ENCODE results near the gene KLHL3. TPM values are rescaled to one million over a fixed set of nuclear protein-coding genes. Genes with fewer than 3 reads are reported as not detected.

The KLHL3 gene
- total and polyA plus RNA-seq, 11 donors = 8.3 to 77.6 (median 26.1) TPM

DNA sequence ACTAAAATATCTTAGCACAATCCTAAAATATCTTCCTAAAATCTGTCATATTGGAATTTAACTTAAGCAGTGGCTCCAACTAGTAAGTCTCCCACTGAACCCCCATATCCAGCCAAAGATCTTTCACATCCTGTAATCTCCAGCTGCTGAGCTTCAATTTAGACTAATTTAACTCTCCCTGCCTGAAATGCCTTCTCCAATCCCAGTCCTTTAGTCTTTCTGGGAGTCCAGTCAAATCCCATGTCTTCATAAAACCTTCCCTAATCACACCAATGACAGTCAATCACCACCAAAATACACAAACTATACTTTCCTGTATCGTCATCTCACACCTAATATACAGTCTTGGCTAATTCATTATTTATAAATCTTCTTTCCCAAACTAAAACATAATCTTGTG is 607 bp upstream of the KLHL3 start:
- TF ChIP-seq, protein P1, sequence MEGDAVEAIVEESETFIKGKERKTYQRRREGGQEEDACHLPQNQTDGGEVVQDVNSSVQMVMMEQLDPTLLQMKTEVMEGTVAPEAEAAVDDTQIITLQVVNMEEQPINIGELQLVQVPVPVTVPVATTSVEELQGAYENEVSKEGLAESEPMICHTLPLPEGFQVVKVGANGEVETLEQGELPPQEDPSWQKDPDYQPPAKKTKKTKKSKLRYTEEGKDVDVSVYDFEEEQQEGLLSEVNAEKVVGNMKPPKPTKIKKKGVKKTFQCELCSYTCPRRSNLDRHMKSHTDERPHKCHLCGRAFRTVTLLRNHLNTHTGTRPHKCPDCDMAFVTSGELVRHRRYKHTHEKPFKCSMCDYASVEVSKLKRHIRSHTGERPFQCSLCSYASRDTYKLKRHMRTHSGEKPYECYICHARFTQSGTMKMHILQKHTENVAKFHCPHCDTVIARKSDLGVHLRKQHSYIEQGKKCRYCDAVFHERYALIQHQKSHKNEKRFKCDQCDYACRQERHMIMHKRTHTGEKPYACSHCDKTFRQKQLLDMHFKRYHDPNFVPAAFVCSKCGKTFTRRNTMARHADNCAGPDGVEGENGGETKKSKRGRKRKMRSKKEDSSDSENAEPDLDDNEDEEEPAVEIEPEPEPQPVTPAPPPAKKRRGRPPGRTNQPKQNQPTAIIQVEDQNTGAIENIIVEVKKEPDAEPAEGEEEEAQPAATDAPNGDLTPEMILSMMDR (IDR thresholded peaks at IDR 0.05) = no peak
- no peak for TF ChIP-seq POLR2A (IDR thresholded peaks at IDR 0.05)
- peaks cover 5 to 71% (median 42%) of the 10 kb centered on the region in 12 donors for H3K4me1 ChIP-seq
- ATAC-seq = no peak
- H3K27me3 ChIP-seq = no peaks in the 10 kb centered on the region
- no peaks in the 10 kb centered on the region for H3K36me3 ChIP-seq
- no peak for DNase-seq
- WGBS, 4 donors = 71 to 85% (median 83%) methylated on average over 1 of the region's 1 CpG
- peaks cover 0 to 5% (median 0%) of the 10 kb centered on the region in 12 donors for H3K9me3 ChIP-seq
- H3K27ac ChIP-seq = peak overlapping the region; percentile 53 to 90 (median 72)
- peak overlapping the region in 4 of 12 donors; percentile 56 to 66 (median 62) for H3K4me3 ChIP-seq
- intact Hi-C loops (cut with DNase I) = loop anchor here in 2 of 10 donors (5.0 kb wide), 1 partner anchor 39 kb away; no protein-coding TSS in a partner anchor

DNA sequence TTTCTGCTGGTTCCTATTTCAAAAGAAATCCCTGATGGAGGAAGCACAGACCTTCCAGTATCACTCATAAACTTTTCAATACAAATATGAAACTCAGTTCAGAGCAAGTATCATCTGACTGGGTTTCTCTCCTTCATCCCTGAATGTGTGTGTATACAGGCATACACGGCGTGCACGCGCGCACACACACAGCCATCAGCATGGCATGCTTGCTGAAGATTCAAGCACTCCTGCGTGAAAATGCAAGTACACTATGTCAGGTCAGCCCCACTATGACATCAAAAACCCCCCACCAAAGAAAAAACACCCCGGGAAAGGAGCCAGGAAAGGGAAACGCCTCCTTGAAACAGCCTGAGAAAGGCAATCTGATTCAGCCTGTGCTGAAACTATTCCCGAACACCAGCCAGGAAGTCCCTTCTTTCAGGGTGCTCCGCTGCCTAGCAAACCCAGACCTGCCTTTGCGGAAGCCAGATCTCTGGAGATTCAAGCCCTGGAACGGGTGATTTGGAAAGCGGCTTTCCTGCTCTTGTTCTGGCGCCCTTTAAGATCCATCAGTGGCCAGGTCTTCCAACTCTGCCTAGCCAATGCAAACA is 831 bp downstream of the KLHL3 start:
- no peak for TF ChIP-seq POLR2A (IDR thresholded peaks at IDR 0.05)
- TF ChIP-seq, protein P1 (IDR thresholded peaks at IDR 0.05) = no peak
- intact Hi-C loops (cut with DNase I) = loop anchor here in 5 of 10 donors (2.0 to 5.0 kb wide), 2 partner anchors 38 to 74 kb away; no protein-coding TSS in a partner anchor
- WGBS, 4 donors = 7 to 15% (median 11%) methylated on average over 14 of the region's 14 CpGs
- Histone ChIP-seq H3K27me3 (no peaks in the 10 kb centered on the region), H3K27ac (peak overlapping the region; percentile 55 to 90 (median 72)), H3K4me3 (peak overlapping the region; percentile 25 to 66 (median 54)), H3K9me3 (peaks cover 0 to 5% (median 0%) of the 10 kb centered on the region in 12 donors), H3K36me3 (no peaks in the 10 kb centered on the region), H3K4me1 (peaks cover 5 to 73% (median 43%) of the 10 kb centered on the region in 12 donors)
- DNase-seq (peak in 4 of 5 donors; percentile 38 to 67 (median 56)), ATAC-seq (peak; percentile 28 to 64 (median 36))

DNA sequence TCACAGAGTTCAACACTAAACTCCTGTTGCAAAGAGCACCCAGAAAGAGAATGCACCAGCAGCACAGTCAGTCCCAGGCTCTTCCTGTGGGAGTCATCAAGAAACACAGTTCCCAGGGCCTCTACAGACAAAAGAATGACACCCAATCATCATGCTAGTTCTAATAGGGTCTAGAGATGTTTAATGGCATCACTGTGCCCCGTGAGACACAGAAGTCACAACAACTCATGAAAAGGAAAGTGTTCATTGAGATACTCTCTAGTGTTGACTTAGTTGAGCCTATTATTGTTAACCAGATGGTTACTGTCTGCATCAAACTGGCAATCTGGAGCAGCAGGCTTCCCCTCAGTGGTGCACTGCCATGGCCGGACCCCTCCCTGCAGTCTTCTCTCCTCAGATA is 1.6 kb downstream of the KLHL3 start:
- intact Hi-C loops (cut with DNase I) = loop anchor here in 4 of 10 donors (2.0 to 5.0 kb wide), 2 partner anchors 37 to 74 kb away; no protein-coding TSS in a partner anchor
- Histone ChIP-seq H3K27me3 (no peaks in the 10 kb centered on the region), H3K9me3 (peaks cover 0 to 5% (median 0%) of the 10 kb centered on the region in 12 donors), H3K4me3 (peak overlapping the region in 11 of 12 donors; percentile 35 to 66 (median 56)), H3K4me1 (peaks cover 5 to 74% (median 43%) of the 10 kb centered on the region in 12 donors), H3K36me3 (no peaks in the 10 kb centered on the region), H3K27ac (peak overlapping the region; percentile 55 to 90 (median 72))
- DNase-seq (no peak), ATAC-seq (no peak)
- WGBS, 4 donors = 44 to 61% (median 49%) methylated on average over 2 of the region's 2 CpGs
- TF ChIP-seq POLR2A (IDR thresholded peaks at IDR 0.05) = no peak
- TF ChIP-seq, protein P1 (IDR thresholded peaks at IDR 0.05) = no peak

DNA sequence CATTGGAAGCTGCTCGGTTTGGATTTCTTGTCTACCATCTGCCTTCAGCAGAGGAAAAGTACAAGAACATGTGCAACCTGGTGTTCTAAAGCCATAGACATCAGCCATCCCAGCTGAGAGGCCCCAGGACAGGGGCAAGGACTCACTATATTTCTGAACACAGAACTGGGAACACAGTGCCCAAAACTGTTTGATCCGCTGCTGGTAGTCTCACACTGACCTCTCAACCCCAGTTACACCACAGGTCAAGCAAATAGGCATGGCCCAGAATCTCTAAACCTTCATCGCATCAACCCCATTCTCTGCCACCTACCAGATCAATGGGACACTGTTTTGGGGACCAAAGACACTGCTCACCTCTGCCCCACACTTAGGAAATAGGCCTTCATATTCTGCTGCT is 2.0 kb downstream of the KLHL3 start:
- intact Hi-C loops (cut with DNase I) = loop anchor here in 4 of 10 donors (2.0 to 5.0 kb wide), 2 partner anchors 37 to 73 kb away; no protein-coding TSS in a partner anchor
- peak overlapping the region in 10 of 12 donors; percentile 35 to 66 (median 56) for H3K4me3 ChIP-seq
- ATAC-seq (no peak), DNase-seq (no peak)
- peaks cover 5 to 74% (median 43%) of the 10 kb centered on the region in 12 donors for H3K4me1 ChIP-seq
- no peaks in the 10 kb centered on the region for H3K36me3 ChIP-seq
- peak overlapping the region in 8 of 12 donors; percentile 68 to 90 (median 77) for H3K27ac ChIP-seq
- H3K27me3 ChIP-seq = no peaks in the 10 kb centered on the region
- 87 to 97% (median 95%) methylated on average over 3 of the region's 3 CpGs for WGBS, 4 donors
- TF ChIP-seq POLR2A (IDR thresholded peaks at IDR 0.05) = no peak
- TF ChIP-seq, protein P1 (IDR thresholded peaks at IDR 0.05) = no peak
- peaks cover 0 to 5% (median 0%) of the 10 kb centered on the region in 12 donors for H3K9me3 ChIP-seq
